Activated naive CD4-positive, alpha-beta T cell treated with anti-CD3 and anti-CD28 coated beads, Interleukin-2, amount 50 U/mL, for 72 hours (primary cell): ENCODE measurements around the gene C1orf159. TPM values are rescaled to one million over a fixed set of nuclear protein-coding genes. Genes with fewer than 3 reads are reported as not detected.
"Not testable (repeated sequence)": the region's sequence is repeated elsewhere in the genome, so short reads cannot be mapped to it uniquely, and the experiment has no call there.

Experiments
- ATAC-seq, 2 donors: fragments of 150-1000 bp; cut with Tn5 transposase; 2 replicates each; pipeline ENCODE4 v1.10.0; 2021; ENCODE audit warnings: mild to moderate bottlenecking in 2 of 2, moderate library complexity in 2 of 2
- DNase-seq, 2 donors: peaks; one replicate each; pipeline ENCODE4 v3.0.0; 2021 to 2022; ENCODE audit warnings: low spot score in 2 of 2
- H3K27ac Mint-ChIP-seq, 2 donors: one replicate each; pipeline ENCODE4 v1.8.0; 2022; ENCODE audit warnings: mild to moderate bottlenecking in 2 of 2, mixed read lengths in 2 of 2
- H3K36me3 Mint-ChIP-seq, 2 donors: one replicate each; pipeline ENCODE4 v1.8.0; 2022; ENCODE audit warnings: mixed read lengths in 2 of 2
- H3K9me3 Mint-ChIP-seq, 2 donors: one replicate each; pipeline ENCODE4 v1.8.0; 2022; ENCODE audit warnings: mixed read lengths in 2 of 2
- total RNA-seq, 2 donors: library from RNA; stranded (reverse); gene quantifications; one replicate each; pipeline ENCODE4 v1.2.3, GENCODE V29; 2022

Gene C1orf159
- total RNA-seq, 2 donors from 2014 or later = 20.7 to 21.2 TPM

DNA sequence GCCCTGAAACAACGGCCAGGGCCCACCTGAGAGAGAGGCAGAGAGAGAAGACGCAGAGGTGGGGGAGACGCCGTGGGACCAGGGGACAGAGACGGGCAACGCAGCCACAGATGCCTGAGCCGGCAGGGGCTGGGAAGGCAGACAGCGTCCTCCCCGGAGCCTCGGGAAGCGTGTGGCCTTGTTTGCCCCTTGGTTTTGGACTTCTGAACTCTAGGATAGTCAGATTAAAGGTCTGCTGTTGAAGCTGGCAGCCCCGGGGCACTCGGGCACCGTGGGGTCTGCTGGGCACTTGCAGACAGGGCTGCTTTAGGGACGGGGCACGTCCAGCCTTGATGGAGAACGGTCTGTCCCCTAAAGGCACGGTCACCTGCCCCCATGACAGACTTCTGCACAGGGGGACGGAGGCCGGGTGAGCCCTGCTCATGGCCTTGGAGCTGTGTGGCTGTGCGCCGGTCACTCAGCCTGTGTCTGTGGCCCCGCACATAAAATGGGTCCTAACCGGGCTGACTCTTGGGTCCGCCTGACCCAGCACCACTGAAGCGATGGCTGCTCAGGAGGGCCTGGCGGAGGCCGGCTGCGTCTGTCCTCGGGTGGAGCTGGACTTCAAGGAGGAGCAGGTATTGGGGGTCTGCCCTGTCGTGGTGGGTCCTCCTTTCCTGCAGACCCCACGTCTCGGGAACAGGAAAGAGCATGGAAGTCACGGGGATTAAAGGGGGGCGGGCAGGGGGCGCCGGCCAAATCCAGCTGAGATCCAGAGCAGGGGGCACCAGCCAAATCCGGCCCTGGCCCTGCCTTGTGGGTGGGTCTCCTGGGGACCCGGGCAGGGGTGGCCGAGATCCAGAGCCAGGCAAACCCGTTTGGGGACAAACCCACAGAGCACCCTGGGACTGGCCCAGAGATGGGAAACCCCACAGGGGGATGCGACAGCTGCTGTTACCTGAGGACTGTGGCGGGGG, 32.2 kb downstream of the C1orf159 start:
- DNase-seq = no peak
- Mint-ChIP-seq H3K9me3 (no peaks in the 10 kb centered on the region), H3K36me3 (no peaks in the 10 kb centered on the region), H3K27ac (peak overlapping the region in 1 of 2 donors; percentile 72)
- ATAC-seq = no peak

GRCh38 chr1:1082776-1083415, 33.0 kb downstream of the C1orf159 start:
- H3K36me3 Mint-ChIP-seq = no peaks in the 10 kb centered on the region
- no peaks in the 10 kb centered on the region for H3K9me3 Mint-ChIP-seq
- H3K27ac Mint-ChIP-seq = peak overlapping the region in 1 of 2 donors; percentile 63
- DNase-seq = no peak
- no peak for ATAC-seq

GRCh38 chr1:1082239-1082775, 33.6 kb downstream of the C1orf159 start:
- no peak for DNase-seq
- no peaks in the 10 kb centered on the region for H3K36me3 Mint-ChIP-seq

GRCh38 chr1:1081311-1082238, 34.3 kb downstream of the C1orf159 start:
- Mint-ChIP-seq H3K36me3 (no peaks in the 10 kb centered on the region), H3K9me3 (no peaks in the 10 kb centered on the region), H3K27ac (no peak overlapping the region)
- DNase-seq (peak in 1 of 2 donors; percentile 55), ATAC-seq (no peak)

More at GRCh38 chr1:1082239-1082775, 33.6 kb downstream of the C1orf159 start:
- Mint-ChIP-seq H3K27ac (no peak overlapping the region), H3K9me3 (no peaks in the 10 kb centered on the region)
- no peak for ATAC-seq

GRCh38 chr1:1080951-1081310, 35.0 kb downstream of the C1orf159 start:
- Mint-ChIP-seq H3K9me3 (no peaks in the 10 kb centered on the region), H3K36me3 (no peaks in the 10 kb centered on the region), H3K27ac (no peak overlapping the region)
- DNase-seq (no peak), ATAC-seq (no peak)

DNA sequence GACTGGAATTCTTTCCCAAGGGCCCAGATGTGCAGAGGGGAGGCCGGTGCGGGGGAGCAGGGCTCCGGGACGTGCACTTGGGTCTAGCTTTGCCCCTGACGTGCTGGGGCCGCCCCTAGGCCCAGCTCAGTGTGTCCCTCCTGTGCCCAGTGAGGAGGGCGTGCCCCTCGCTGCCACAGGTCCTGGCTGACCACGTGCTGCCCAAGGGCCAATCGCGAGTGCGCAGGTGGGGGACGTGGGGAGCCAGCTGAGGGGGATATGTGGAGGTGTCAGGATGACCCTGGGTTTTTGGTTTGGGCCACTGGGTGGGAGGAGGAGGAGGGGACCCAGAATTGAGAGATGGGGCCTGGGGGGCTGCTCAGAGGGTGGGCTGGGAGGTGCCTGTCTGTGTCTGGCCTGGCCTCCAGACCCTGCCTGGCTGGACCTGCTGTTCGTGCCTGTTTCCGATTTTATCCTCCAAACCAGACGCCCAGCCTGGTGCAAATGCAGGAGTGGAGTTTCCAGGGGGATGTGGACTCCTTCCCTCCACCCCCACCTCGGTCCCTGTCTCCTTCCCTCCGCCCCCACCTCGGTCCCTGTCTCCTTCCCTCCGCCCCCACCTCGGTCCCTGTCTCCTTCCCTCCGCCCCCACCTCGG, 35.6 kb downstream of the C1orf159 start:
- DNase-seq = peak in 1 of 2 donors; percentile 60
- Mint-ChIP-seq H3K36me3 (no peaks in the 10 kb centered on the region), H3K27ac (no peak overlapping the region), H3K9me3 (no peaks in the 10 kb centered on the region)
- peak; percentile 60 to 72 for ATAC-seq

- DNase-seq (peak in 1 of 2 donors; percentile 57), ATAC-seq (peak; percentile 66 to 70)
- no peaks in the 10 kb centered on the region for H3K36me3 Mint-ChIP-seq
- no peaks in the 10 kb centered on the region for H3K9me3 Mint-ChIP-seq
- H3K27ac Mint-ChIP-seq = no peak overlapping the region
Measured at GRCh38 chr1:1079408-1080121, 36.3 kb downstream of the C1orf159 start.

GRCh38 chr1:1077396-1077795, 38.5 kb downstream of the C1orf159 start:
- H3K27ac Mint-ChIP-seq, H3K9me3 Mint-ChIP-seq, DNase-seq, ATAC-seq, H3K36me3 Mint-ChIP-seq: not testable (repeated sequence)

- no peak overlapping the region for H3K27ac Mint-ChIP-seq
- peak in 1 of 2 donors; percentile 3 for ATAC-seq
- no peaks in the 10 kb centered on the region for H3K9me3 Mint-ChIP-seq
- H3K36me3 Mint-ChIP-seq = no peaks in the 10 kb centered on the region
- DNase-seq = peak in 1 of 2 donors; percentile 50
Measured at GRCh38 chr1:1075148-1075935, 40.5 kb downstream of the C1orf159 start.

GRCh38 chr1:1074631-1075147, 41.2 kb downstream of the C1orf159 start:
- DNase-seq (peak in 1 of 2 donors; percentile 53), ATAC-seq (peak in 1 of 2 donors; percentile 8)
- no peaks in the 10 kb centered on the region for H3K36me3 Mint-ChIP-seq
- no peak overlapping the region for H3K27ac Mint-ChIP-seq
- no peaks in the 10 kb centered on the region for H3K9me3 Mint-ChIP-seq

- ATAC-seq (no peak), DNase-seq (peak in 1 of 2 donors; percentile 55)
- Mint-ChIP-seq H3K36me3 (no peaks in the 10 kb centered on the region), H3K9me3 (no peaks in the 10 kb centered on the region), H3K27ac (no peak within 1 kb of the TSS)
Measured at GRCh38 chr1:1073743-1074587, 41.9 kb downstream of the C1orf159 start, which contains the start of gene RNF223. Gene RNF223, minus strand, starts transcription at chr1:1074306. Its CDS starts 1,740 bp downstream, at chr1:1072566.

DNA sequence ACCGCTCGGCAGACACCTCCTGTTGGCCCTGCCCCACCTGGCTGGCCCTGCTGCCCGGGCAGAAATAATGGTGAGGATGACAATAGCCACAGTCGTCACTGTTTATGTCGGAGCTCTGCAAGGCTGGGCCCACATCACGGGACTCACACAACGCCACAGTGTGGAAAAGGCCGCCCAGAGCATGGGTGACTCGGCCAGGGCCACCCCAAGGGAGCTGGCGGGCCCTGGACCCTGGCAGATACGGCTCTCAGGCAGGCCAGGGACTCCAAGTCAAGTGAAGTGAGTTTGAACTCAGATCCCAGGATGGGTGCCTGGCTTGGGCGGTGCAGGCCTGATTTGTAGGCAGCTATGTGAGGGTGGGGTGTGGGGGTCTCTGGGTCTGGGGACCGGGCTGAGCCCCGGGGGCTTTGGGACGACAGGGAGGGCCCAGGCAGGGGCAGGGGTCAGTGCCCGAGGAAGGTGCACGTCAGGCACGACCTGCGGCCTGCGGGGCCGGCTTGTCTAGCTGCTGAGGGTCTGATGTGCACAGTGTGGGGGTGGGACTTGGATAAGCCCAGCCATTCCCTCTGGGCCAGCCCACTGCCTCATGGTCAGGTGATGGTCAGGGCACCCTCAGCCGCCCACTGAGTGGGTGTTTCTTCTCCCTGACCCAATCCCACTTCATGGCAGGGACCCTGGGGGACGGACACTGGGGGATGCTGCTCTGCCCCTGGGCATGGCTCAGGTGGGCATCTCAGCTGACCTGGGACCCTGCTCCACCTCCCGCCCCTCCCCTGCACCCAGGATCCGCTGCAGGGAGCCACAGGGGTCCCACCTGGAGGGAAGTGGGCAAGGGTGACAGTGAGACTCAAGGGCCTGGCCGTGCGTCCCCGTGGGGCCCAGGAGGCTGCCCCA, 42.8 kb downstream of the C1orf159 start:
- H3K36me3 Mint-ChIP-seq = no peaks in the 10 kb centered on the region
- no peak for ATAC-seq
- peak in 1 of 2 donors; percentile 55 for DNase-seq
- no peak overlapping the region for H3K27ac Mint-ChIP-seq
- H3K9me3 Mint-ChIP-seq = no peaks in the 10 kb centered on the region
